ENCODE data around the gene PLA2G4B.

GRCh38 chr15:41860049-41860828 lies 21.6 kb downstream of the PLA2G4B start:
- TF ChIP-seq POLR2A (IDR thresholded peaks at IDR 0.05) (no peak), CTCF (IDR thresholded peaks at IDR 0.05) (no peak)

Measured in breast epithelium (tissue), 3 donors.